Limb (tissue), 2 donors: ENCODE data around the gene STK38L.
"Not testable (repeated sequence)": the region's sequence is repeated elsewhere in the genome, so short reads cannot be mapped to it uniquely, and the experiment has no call there.

Experiments used
- DNase-seq, 2 donors: peaks; one replicate each; pipeline ENCODE4 v3.0.0-alpha.2; 2016; ENCODE audit errors: extremely low spot score in 2 of 2

Gene STK38L

DNA sequence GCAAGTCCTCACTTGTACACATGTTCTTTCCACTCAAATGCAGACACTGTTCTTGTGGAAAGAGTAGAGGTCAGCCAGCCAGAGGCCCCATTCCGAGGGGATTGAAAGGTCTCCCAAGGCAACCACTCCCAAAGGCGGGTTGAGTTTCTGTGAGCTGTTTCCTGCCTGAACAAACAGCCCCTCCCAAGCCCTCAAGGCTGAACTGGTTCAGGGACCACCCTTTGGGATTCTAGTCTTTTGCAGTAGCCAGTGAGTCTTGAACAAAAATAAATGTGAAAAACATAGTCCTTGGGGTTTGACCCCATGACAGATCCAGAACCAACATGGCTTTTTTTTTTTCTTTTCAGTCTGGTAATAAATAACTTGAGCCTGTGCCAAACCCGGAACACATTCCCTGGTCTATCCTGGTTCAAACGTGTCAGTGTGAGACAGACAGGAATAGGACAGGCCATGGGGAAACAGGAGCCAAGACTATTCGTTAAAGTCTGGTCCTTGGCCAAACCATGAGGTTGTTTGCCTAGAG lies 17.6 kb upstream of the STK38L start:
- peak in 1 of 2 donors; percentile 40 for DNase-seq

GRCh38 chr12:27229367-27229766 lies 14.7 kb upstream of the STK38L start:
- no peak for DNase-seq

DNA sequence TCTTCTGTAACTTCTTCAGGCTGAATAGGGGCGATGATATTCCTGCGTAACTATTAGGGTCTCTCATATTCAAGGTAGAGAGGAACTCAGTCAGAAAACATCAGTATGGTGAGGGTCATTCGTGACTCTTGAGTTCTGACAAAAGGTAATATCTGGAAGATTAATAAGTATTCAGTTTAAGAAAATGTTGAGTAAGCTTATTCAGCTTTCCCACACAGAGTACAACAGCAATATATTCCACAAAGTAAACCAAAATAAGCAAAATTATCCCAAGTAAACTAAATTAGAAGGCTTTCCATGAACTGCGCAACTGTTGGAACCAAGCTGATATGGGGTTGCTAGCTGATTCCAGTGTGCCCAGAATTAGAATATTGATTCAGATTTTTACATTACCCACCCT lies 12.7 kb upstream of the STK38L start:
- DNase-seq, result not testable (repeated sequence)

- DNase-seq, result no peak
Observed at GRCh38 chr12:27233814-27234213, 10.3 kb upstream of the STK38L start.

DNA sequence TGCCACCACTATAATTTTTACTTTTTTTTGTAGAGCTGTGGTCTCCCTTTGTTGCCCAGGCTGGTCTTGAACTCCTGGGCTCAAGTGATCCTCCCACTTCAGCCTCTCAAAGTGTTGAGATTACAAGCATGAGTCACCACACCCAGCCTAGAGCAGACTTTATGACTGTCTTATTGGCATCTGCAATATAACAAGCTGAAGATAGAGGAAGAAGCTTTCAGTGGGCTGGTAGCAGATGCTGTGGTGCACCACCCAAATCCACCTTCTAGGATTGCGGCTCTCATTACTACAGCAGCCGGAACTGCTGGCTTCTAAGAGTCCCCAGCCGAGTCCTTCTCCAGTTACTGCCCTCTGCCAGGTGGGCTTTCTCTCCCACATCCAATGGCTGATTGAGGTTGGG lies 7.6 kb upstream of the STK38L start:
- no peak for DNase-seq

- no peak for DNase-seq
Observed at GRCh38 chr12:27237790-27238771, 6.0 kb upstream of the STK38L start.

DNA sequence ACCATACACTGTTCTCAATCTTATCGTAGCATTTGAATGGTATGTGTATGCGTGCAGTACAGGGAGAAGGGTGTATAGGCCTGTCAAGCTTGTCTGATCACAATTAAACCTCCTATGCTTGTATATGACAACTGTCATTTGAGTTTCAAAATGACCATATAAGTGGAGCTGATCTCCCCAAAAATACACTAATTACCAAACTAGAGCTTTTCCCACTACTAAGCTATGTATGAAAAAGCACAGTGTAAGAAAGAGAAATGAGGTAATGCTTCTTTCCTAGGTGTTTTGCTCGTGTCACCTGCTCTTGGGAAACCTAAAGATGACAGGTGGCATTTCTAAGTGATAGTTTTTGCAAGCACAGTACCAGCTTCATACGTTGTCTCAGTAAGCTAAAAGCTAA lies 1.1 kb upstream of the STK38L start:
- no peak for DNase-seq

- DNase-seq, result no peak
Observed at GRCh38 chr12:27244689-27245488, 803 bp downstream of the STK38L start.

- DNase-seq, result no peak
Observed at GRCh38 chr12:27246141-27246540, 2.1 kb downstream of the STK38L start.

GRCh38 chr12:27246774-27247173 lies 2.7 kb downstream of the STK38L start:
- DNase-seq, result no peak

- no peak for DNase-seq
Observed at GRCh38 chr12:27252934-27253333, 8.8 kb downstream of the STK38L start.

DNA sequence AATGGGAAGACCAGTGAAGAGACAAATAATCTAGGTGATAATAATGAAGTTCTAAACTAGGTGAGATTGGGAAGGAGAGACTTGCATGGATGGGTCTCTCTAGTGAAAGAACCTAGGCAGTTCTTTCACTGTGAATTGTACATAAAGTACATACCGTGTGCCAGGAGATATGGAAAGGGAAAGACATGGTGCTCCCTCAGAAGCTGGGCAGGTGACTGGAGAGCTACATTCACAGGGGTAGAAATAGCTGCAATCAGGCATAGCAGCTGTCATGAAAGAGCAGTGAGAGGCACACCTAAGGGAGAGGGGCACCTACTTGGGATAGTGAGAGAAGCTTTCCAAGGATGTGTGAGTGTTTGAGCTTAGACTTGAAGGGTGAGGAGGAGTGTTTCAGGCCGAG lies 9.3 kb downstream of the STK38L start:
- DNase-seq, result no peak

- no peak for DNase-seq
Observed at GRCh38 chr12:27255806-27256205, 11.7 kb downstream of the STK38L start.

DNA sequence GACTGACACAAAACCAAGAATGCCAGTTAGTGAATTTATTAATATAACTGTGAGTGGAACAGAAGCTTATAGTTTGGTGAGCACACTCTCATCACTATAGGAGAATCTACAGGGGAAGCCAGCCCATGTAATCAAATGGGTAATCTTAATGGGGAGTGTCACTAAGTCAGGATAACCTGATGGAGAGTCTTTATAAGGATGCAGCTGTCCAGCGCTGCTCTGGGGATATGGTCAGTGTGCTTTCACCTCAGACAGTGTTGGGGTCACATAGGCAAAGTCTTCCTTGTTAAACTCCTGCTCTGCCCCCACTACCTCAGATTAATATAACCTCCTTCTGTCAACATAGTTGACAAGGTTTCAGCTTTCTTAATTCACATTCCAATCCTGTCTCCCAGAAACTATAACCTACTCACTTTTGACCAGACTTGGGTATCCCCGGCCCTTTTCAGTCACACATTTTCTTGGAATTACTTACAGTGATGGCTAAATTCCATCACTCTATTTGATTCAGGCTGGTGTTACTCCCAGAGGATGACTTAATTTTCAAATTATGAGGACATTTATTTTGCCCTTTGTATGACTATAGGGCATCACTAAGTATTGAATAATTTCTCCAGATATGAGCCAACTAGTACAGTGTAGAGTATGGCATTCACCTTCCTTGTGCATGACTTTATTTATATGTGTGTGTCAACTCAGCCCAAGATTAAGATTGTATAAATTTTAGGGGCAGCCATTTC lies 13.2 kb downstream of the STK38L start:
- no peak for DNase-seq

GRCh38 chr12:27260746-27261145 lies 16.7 kb downstream of the STK38L start:
- DNase-seq, result no peak

DNA sequence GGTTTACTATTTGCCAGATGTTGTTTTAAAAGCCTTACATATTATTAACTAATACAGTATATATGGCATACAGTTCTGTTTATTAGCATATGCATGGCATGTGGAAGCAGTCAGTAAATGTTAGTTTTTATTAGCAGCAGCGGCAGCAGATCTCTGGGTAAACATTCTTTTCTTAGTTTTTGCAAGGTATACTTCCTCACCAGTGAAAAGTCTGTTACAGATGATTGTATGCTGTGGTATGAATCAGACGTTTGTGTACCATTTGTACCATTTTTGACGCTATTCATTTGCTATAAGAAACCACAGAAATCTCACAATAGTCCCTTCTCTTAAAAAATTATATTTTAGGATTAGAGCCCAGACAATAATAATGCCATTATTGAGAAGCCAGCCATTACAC lies 17.8 kb downstream of the STK38L start:
- DNase-seq, result no peak

DNA sequence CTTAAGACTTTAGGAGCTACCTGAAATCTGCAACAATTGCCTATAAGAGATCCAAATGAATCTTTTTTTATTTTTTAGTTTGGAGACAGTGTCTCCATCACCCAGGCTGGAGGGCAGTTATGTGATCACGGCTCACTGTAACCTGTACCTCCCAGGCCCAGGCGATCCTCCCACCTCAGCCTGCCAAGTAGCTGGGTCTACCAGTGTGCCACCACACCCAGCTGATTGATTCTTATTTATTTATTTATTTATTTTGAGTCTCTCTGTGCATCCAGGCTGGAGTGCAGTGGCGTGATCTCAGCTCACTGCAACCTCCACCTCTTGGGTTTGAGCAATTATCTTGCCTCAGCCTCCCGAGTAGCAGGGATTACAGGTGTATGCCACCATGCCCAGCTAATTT lies 26.1 kb downstream of the STK38L start:
- DNase-seq, result no peak

DNA sequence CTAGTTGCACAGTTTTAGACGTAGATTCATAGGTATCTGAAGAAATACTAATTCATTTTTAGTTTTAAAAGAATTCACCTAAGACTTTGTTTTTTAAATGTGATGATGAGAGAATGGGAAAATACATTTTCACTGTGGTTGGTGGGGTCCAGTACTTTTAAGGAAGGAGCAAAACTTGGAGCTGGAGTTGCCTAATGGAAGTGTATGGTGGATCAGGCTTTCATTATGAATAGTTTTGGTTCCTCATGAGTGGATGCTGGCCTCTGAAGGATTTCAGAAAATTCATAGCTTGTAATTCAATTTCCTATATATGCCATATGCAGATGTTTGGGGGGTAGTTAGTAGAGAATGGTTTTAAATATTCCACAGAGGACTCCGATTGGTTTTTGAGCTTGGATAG lies 27.1 kb downstream of the STK38L start:
- no peak for DNase-seq

DNA sequence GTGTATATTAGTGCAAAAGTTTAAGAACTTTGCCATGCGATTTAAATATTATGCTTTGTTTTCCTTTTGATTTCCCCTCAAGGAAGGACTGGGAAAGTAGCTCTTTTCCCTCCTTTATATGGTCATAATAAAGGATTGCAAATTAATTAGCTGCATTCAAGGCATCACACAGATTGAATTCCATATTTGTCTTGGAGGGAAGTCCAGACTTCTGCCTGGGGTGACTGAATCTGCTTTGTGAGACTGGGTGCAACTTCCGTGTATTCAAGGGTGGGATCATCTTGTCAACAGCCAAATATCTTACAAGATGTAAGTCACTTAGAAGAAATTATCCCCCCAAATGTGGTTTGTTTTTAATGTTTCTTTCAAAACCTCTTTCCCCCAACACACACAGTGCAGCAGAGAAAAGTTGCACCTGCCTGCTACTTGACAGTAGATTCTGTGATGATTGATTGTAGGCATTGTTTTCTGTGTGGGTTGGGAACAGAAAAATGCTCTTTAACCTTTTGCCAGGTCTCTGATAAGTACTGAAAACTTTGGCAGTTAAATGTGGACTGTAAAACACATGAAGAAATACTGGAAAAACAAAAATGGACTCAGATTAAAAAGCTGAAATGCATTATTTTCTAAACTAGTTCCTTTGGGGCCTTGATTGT lies 28.4 kb downstream of the STK38L start:
- DNase-seq, result no peak

- DNase-seq, result no peak
Observed at GRCh38 chr12:27273114-27273513, 29.0 kb downstream of the STK38L start.

- DNase-seq, result no peak
Observed at GRCh38 chr12:27274706-27275105, 30.6 kb downstream of the STK38L start.
